ENCODE measurements around the gene FGD2.
A peak's percentile ranks its signal among the peaks of the same experiment; 100 is the strongest.
"Not testable (repeated sequence)": the region's sequence is repeated elsewhere in the genome, so short reads cannot be mapped to it uniquely, and the experiment has no call there.

Gene FGD2

DNA sequence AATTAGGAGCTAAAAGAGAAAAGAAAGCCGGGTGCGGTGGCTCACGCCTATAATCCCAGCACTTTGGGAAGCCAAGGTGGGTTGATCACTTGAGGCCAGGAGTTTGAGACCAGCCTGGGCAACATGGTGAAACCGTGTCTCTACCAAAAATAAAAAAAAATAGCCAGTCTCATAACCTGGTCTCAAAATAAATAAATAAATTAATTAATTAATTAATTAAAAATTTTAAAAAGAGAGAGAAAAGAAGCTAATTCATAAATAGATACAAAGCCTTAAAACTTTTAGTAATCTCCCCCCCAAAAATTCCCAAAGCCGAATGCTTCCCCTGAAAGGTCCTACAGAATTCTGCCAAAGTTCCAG lies 53.5 kb downstream of the FGD2 start:
- DNase-seq (ENCODE audit: low spot score) = not testable (repeated sequence)

GRCh38 chr6:37059344-37060194 lies 54.1 kb downstream of the FGD2 start:
- peak; percentile 96 for DNase-seq (ENCODE audit: low spot score)

- DNase-seq (ENCODE audit: low spot score) = peak; percentile 28
These were observed 54.7 kb downstream of the FGD2 start for GRCh38 chr6:37060195-37060559.

DNA sequence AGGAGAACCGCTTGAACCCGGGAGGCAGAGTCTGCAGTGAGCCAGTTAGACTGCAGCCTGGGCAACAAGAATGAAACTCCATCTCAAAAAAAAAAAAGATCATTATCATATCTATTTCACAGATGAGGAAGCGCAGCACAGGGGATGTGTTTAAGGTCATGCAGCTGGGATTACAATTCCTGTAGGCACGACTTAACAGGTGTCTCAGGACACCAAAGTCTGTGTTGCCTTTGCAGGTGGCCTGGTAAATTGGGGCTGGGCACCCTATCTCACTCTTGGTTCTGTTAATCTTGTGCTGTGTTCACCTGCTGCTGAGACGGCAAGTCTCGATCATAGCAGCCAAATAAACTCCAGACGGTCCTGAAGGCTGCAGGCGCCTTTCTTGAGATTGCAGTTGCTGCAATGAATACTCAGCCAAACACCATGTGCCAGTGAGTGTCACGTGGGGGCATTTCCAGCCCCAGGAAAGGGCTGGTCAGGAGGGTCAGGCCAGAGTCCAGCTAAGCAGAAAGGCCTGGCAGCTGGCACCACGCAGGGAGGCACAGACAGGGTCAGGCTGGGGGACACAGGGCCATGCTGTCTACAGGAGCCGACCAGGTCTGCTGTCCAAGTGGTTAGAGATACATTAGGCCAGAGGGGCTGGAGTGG lies 55.8 kb downstream of the FGD2 start:
- DNase-seq (ENCODE audit: low spot score) = no peak

- no peak for DNase-seq (ENCODE audit: low spot score)
These were observed 57.0 kb downstream of the FGD2 start for GRCh38 chr6:37062424-37062823.

DNA sequence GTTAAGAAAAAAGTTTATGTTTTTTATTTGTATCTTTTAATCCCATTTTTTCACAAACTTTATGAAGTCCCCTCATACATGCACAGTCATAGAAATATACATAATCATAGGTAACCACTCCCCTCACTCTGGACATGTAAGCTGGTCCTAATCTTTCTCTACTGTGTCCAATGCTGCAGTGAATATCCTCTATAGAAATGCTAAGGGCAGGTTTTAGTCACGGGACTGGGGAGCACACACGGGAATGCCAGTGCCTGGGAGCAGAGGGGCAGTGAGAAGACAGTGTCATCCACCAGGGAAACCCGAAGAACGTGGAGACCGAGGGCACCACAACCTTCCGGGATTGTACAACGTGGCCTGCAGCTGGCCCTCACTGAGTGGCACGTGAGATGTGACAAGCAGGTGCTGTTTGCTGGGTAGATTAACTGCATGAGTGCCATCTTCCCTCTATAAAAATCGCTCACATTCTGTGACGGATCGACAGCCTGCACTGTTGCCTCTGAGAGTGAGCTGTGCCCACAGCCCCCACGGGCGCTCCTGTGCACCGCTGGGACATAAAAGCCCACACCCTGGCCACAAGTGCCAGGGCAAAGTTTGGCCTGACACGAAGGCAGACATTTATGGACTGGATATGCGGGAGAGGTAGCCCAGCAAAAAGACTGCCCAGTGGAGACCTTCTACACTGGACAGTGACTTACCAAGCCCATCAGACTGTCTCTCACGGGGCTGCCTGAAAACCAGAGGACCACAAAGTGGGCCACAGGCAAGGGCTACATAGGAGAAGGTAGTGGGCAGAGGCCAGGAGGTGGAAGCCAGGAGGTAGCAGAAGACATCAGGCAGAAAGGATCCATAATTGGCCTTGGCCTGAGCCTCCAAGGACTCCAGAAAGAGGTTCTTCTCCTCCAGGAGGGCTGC lies 63.2 kb downstream of the FGD2 start:
- no peak for DNase-seq (ENCODE audit: low spot score)

- no peak for DNase-seq (ENCODE audit: low spot score)
These were observed 64.2 kb downstream of the FGD2 start for GRCh38 chr6:37069639-37070038.

DNA sequence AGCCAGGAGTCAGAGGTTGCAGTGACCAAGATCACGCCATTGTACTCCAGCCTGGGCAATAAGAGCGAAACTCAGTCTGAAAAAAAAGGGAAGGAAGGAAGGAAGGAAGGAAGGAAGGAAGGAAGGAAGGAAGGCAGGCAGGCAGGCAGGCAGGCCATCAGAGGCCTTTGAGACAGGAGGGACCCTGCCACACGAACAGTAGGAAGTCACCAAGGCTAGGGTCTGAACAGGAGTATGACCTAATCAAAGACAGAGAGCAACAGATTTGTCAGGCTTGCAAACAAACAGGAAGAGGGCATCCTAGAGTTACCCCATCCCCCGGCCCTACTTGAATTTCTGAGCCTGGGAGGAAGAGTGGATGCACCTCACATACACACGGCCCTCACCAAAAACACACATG lies 67.1 kb downstream of the FGD2 start:
- no peak for DNase-seq (ENCODE audit: low spot score)

- no peak for DNase-seq (ENCODE audit: low spot score)
These were observed 68.8 kb downstream of the FGD2 start for GRCh38 chr6:37074053-37074827.

GRCh38 chr6:37077191-37077904 lies 71.9 kb downstream of the FGD2 start:
- no peak for DNase-seq (ENCODE audit: low spot score)

- DNase-seq (ENCODE audit: low spot score) = no peak
These were observed 72.4 kb downstream of the FGD2 start for GRCh38 chr6:37077905-37078296.
